Measurements from ENCODE around the gene RAB4A. TPM values are rescaled to one million over a fixed set of nuclear protein-coding genes. Genes with fewer than 3 reads are reported as not detected.

RAB4A gene
- total RNA-seq, 1 donor from 2014 or later = 58.6 TPM

- Mint-ChIP-seq H3K9me3 (ENCODE audit: low read depth) (peaks cover 34% of the 10 kb centered on the region), H3K4me3 (ENCODE audit: unreplicated experiment) (no peak overlapping the region), H3K36me3 (ENCODE audit: low read depth) (peaks cover 14% of the 10 kb centered on the region), H3K4me1 (ENCODE audit: low read depth) (no peaks in the 10 kb centered on the region), H3K27me3 (ENCODE audit: low read depth) (peaks cover 5% of the 10 kb centered on the region), H3K27ac (ENCODE audit: unreplicated experiment) (no peak overlapping the region)
- no peak for DNase-seq (ENCODE audit: low spot score)
- TF ChIP-seq, protein P1, sequence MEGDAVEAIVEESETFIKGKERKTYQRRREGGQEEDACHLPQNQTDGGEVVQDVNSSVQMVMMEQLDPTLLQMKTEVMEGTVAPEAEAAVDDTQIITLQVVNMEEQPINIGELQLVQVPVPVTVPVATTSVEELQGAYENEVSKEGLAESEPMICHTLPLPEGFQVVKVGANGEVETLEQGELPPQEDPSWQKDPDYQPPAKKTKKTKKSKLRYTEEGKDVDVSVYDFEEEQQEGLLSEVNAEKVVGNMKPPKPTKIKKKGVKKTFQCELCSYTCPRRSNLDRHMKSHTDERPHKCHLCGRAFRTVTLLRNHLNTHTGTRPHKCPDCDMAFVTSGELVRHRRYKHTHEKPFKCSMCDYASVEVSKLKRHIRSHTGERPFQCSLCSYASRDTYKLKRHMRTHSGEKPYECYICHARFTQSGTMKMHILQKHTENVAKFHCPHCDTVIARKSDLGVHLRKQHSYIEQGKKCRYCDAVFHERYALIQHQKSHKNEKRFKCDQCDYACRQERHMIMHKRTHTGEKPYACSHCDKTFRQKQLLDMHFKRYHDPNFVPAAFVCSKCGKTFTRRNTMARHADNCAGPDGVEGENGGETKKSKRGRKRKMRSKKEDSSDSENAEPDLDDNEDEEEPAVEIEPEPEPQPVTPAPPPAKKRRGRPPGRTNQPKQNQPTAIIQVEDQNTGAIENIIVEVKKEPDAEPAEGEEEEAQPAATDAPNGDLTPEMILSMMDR (IDR thresholded peaks at IDR 0.05) = no peak
Measured at GRCh38 chr1:229244091-229244490, 26.8 kb upstream of the RAB4A start.

- peaks cover 9% of the 10 kb centered on the region for H3K36me3 Mint-ChIP-seq (ENCODE audit: low read depth)
- no peak overlapping the region for H3K4me3 Mint-ChIP-seq (ENCODE audit: unreplicated experiment)
- no peak overlapping the region for H3K27ac Mint-ChIP-seq (ENCODE audit: unreplicated experiment)
- H3K27me3 Mint-ChIP-seq (ENCODE audit: low read depth) = peaks cover 16% of the 10 kb centered on the region
- TF ChIP-seq, protein P1 (IDR thresholded peaks at IDR 0.05) = no peak
- DNase-seq (ENCODE audit: low spot score) = no peak
- peaks cover 19% of the 10 kb centered on the region for H3K9me3 Mint-ChIP-seq (ENCODE audit: low read depth)
- H3K4me1 Mint-ChIP-seq (ENCODE audit: low read depth) = peaks cover under 1% of the 10 kb centered on the region
Measured at GRCh38 chr1:229247871-229248270, 23.0 kb upstream of the RAB4A start.

DNA sequence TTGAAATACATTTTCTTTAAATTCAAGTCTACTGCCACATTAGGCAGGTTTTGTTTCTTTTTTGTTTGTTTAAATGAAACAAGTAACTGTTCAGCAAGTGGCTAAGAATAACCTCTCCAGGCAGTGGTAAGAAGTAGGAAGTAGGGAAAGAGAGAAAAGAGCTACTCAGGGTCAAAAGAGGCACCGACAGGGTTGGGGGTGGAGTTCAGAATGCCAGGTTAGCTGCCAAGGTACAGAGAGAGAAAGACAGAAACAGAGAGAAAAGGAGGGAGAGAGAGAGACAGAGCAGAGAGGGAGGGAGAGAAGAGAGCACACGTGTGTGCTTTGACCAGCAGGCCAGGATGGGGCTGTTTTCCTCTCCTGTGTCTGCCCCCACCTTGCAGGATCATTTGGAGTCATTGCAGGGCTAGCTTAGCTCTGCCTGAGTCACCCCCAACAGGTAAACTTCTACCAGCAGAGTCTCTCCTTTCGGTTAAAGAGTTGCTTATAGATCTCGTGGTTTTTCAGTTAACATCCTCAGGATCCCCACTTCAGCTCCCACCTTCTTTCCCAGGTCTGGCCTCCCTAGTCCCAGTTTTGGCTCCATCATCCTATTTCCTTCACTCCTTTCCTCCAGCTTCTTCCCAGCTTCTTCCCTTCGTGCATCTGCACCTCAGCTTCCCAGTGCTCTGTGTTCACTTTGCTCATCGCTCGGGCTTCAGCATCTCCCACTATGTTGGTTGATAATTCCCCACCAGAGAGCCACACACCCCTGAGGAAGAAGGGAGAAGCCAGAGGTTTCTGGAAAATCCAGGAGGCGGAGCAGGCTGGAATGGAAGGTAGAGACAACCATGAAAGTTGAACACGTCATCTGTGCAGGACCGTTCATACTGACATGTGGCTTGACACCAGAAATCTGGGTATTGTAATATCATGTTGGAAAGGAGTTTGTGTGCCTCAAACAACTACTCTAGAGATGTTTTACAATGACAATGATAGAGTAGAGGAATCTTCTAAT is 21.8 kb upstream of the RAB4A start:
- H3K27me3 Mint-ChIP-seq (ENCODE audit: low read depth) = peaks cover 17% of the 10 kb centered on the region
- peaks cover 7% of the 10 kb centered on the region for H3K9me3 Mint-ChIP-seq (ENCODE audit: low read depth)
- no peak for DNase-seq (ENCODE audit: low spot score)
- TF ChIP-seq, protein P1 (IDR thresholded peaks at IDR 0.05) = no peak
- peaks cover 5% of the 10 kb centered on the region for H3K36me3 Mint-ChIP-seq (ENCODE audit: low read depth)
- peak overlapping the region; percentile 60 for H3K27ac Mint-ChIP-seq (ENCODE audit: unreplicated experiment)
- H3K4me3 Mint-ChIP-seq (ENCODE audit: unreplicated experiment) = no peak overlapping the region
- peaks cover 8% of the 10 kb centered on the region for H3K4me1 Mint-ChIP-seq (ENCODE audit: low read depth)

DNA sequence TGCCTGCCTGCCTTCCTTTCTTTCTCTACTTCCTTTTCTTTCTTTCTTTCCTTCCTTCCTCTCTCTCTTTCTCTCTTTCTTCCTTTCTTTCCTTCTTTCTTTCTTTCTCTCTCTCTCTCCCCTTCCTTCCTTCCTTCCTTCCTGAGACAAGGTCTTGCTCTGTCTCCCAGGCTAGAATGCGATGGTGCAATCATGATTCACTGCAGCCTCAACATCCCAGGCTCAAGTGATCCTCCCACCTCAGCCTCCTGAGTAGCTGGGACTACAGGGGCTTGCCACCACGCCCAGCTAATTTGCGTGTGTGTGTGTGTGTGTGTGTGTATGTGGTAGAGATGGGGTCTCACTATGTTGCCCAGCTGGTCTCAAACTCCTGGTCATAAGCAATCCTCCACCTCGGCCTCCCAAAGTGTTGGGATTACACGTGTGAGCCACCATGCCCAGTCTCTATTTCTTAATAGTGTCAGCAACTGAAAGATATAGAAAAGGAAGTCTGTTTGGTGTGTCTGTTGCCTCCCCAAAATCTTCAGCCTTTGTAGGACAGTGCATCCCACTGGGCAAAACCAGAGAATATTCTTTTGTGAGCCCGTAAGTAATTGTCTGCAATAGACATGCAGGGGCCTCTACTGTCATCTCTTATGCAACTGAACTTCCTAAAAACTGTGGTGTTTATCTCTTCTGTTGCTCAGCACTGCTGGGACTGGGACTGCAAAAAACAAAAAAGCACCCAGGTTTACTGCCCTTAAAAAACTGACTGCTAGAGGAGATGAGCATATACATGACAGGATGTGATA is 20.9 kb upstream of the RAB4A start:
- no peak overlapping the region for H3K4me3 Mint-ChIP-seq (ENCODE audit: unreplicated experiment)
- no peak overlapping the region for H3K27ac Mint-ChIP-seq (ENCODE audit: unreplicated experiment)
- H3K36me3 Mint-ChIP-seq (ENCODE audit: low read depth) = no peaks in the 10 kb centered on the region
- TF ChIP-seq, protein P1 (IDR thresholded peaks at IDR 0.05) = no peak
- H3K27me3 Mint-ChIP-seq (ENCODE audit: low read depth) = peaks cover 17% of the 10 kb centered on the region
- DNase-seq (ENCODE audit: low spot score) = no peak
- peaks cover 8% of the 10 kb centered on the region for H3K4me1 Mint-ChIP-seq (ENCODE audit: low read depth)
- H3K9me3 Mint-ChIP-seq (ENCODE audit: low read depth) = no peaks in the 10 kb centered on the region

DNA sequence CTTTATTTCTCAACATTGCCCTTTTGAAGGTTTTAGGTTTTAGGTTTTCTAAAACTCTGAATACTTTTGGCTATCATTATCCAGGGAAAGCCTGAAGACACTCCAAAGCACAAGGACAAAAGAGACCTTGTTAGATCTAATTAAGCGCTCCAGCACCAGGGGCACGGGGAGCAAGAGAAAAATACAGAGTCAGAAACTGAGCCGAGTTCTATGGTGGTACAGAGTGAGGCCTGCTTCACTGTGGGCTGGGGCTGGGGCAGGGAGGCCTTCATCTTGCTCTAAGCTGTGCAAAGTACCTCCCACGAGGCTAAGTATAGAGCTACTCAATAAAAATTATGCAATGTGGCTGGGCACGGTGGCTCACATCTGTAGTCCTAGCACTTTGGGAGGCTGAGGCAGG is 19.7 kb upstream of the RAB4A start:
- Mint-ChIP-seq H3K27me3 (ENCODE audit: low read depth) (peaks cover 20% of the 10 kb centered on the region), H3K27ac (ENCODE audit: unreplicated experiment) (no peak overlapping the region), H3K9me3 (ENCODE audit: low read depth) (no peaks in the 10 kb centered on the region)

More for the DNA sequence above, 19.7 kb upstream of the RAB4A start:
- H3K36me3 Mint-ChIP-seq (ENCODE audit: low read depth) = no peaks in the 10 kb centered on the region
- TF ChIP-seq, protein P1 (IDR thresholded peaks at IDR 0.05) = no peak
- H3K4me1 Mint-ChIP-seq (ENCODE audit: low read depth) = peaks cover 8% of the 10 kb centered on the region
- DNase-seq (ENCODE audit: low spot score) = no peak
- H3K4me3 Mint-ChIP-seq (ENCODE audit: unreplicated experiment) = no peak overlapping the region
